Skin epidermis (tissue), 12 donors: ENCODE measurements around the gene SFI1.
"Not testable (repeated sequence)": the region's sequence is repeated elsewhere in the genome, so short reads cannot be mapped to it uniquely, and the experiment has no call there.

Source experiments
- H3K27ac ChIP-seq, 21 experiments: fragments of 200-600 bp; sonication (generic) in 11 of 21; one replicate each; pipeline ENCODE4 v1.5.0; 2020; ENCODE audit warnings: mild to moderate bottlenecking in 3 of 21, inconsistent platforms in 2 of 21, moderate library complexity in 2 of 21
- H3K4me3 ChIP-seq, 7 experiments: fragments of 200-600 bp; sonication (generic) in 2 of 7; one replicate each; pipeline ENCODE4 v1.5.0; 2020; ENCODE audit warnings: inconsistent platforms in 2 of 7, mild to moderate bottlenecking in 2 of 7, moderate library complexity in 1 of 7

The SFI1 gene, protein sequence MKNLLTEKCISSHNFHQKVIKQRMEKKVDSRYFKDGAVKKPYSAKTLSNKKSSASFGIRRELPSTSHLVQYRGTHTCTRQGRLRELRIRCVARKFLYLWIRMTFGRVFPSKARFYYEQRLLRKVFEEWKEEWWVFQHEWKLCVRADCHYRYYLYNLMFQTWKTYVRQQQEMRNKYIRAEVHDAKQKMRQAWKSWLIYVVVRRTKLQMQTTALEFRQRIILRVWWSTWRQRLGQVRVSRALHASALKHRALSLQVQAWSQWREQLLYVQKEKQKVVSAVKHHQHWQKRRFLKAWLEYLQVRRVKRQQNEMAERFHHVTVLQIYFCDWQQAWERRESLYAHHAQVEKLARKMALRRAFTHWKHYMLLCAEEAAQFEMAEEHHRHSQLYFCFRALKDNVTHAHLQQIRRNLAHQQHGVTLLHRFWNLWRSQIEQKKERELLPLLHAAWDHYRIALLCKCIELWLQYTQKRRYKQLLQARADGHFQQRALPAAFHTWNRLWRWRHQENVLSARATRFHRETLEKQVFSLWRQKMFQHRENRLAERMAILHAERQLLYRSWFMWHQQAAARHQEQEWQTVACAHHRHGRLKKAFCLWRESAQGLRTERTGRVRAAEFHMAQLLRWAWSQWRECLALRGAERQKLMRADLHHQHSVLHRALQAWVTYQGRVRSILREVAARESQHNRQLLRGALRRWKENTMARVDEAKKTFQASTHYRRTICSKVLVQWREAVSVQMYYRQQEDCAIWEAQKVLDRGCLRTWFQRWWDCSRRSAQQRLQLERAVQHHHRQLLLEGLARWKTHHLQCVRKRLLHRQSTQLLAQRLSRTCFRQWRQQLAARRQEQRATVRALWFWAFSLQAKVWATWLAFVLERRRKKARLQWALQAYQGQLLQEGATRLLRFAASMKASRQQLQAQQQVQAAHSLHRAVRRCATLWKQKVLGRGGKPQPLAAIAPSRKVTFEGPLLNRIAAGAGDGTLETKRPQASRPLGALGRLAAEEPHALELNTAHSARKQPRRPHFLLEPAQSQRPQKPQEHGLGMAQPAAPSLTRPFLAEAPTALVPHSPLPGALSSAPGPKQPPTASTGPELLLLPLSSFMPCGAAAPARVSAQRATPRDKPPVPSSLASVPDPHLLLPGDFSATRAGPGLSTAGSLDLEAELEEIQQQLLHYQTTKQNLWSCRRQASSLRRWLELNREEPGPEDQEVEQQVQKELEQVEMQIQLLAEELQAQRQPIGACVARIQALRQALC

DNA sequence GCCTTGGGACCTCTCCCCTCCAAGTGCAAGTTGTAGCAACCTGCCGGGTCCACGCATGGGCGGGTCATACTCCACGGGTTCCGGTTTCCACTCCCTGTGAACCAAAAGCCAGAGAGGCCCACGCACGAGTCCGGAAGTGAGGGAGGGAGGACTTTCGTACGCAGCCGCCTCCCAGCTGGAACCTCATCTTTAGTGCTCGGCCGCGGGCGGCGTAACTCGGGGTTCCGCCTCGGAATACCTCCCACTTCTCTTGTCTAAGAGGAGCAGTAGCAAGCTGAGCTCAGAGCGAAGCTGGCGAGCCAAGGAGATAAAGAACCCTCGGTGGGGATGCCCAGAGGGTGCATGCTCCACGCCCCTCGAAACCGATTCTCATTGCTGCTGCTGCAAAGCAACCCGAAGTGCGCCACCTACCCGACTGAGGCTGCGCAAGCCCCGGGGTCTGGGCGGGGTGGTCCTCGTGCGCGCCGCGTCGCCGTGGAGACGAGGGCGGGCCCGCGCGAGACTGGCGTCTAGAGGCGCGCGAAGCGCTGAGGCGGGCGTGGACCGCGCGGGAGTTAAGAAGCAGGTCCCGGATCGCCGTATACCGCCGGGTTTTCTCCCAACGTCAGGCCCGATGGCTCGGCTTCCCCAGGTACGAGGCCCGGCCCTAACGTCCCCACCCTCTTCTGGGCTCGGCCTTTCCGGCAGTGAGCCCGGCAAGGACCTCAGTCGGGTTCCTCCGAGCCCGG, at the start of gene SFI1:
SFI1 (plus strand) TSS at position 530 of the 728 bp plus-strand sequence. CDS start 11,749 bp downstream, outside the sequence.
- H3K4me3 ChIP-seq = peak within 1 kb of the TSS; percentile 63 to 89 (median 78)

GRCh38 chr22:31446767-31447166, 49.6 kb upstream of the SFI1 start:
- Histone ChIP-seq H3K27ac (no peak overlapping the region), H3K4me3 (no peak overlapping the region)

More for the DNA sequence above, at the start of gene SFI1:
- peak within 1 kb of the TSS; percentile 23 to 89 (median 78) for H3K27ac ChIP-seq

GRCh38 chr22:31447337-31447736, 49.0 kb upstream of the SFI1 start:
- Histone ChIP-seq H3K4me3 (no peak overlapping the region), H3K27ac (no peak overlapping the region)

GRCh38 chr22:31448382-31448781, 48.0 kb upstream of the SFI1 start:
- Histone ChIP-seq H3K27ac (no peak overlapping the region), H3K4me3 (no peak overlapping the region)

GRCh38 chr22:31449506-31449905, 46.8 kb upstream of the SFI1 start:
- H3K27ac ChIP-seq = no peak overlapping the region
- H3K4me3 ChIP-seq = no peak overlapping the region

- H3K4me3 ChIP-seq = no peak overlapping the region
- H3K27ac ChIP-seq = no peak overlapping the region
Measured at GRCh38 chr22:31451709-31452571, 44.4 kb upstream of the SFI1 start.

DNA sequence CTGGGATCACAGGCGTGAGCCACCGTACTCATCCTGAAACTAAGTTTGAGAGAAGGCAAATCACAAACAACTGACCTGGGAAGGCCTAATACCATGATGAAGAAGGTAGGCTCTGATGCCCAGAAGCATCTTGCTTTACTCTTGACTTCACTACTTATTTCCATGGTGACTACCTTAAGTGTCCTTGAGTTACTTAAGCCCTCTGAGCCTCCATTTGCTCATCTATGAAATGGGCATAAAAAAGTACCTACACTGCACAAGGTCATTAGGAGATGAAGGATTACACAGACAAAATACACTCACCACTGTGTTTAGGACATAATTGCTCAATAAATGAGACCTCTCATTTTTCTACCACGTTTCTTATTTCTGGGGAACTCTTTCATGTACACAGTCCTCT, 34.6 kb upstream of the SFI1 start:
- H3K27ac ChIP-seq = no peak overlapping the region
- H3K4me3 ChIP-seq = no peak overlapping the region

DNA sequence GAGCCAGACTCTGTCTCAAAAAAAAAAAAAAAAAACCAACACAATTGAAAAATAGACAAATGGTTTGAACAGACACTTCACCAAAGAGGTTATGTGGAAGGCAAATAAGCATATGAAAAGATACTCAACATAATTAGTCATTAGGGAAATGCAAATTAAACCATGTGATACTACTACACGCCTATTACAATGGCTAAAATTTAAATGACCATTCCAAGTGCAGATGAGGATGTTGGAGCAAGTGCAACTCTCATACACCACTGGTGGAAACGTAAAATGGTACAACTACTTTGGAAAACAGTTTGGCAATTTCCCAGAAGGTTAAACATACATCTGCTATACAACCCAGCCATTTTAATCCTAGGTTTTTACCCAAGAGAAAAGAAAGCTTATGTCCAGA, 31.0 kb upstream of the SFI1 start:
- no peak overlapping the region for H3K4me3 ChIP-seq
- no peak overlapping the region for H3K27ac ChIP-seq

DNA sequence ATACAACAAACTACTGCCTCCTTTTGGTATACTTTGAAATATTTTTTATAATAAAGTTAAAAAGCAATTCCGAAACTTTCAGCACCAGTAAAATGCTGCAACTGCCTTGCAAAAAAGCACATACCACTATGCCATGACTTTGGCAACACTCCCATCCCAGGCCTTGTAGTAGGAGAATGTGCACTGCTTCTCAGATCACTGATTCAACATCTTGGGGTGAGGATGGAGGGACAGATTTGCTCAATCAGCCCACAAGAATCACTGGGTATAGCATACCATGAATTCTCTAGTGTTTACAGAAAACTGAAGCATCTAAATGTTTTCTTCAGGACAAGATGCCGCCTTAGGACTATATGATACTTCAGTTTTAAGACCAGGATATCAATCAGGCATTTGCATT, 21.6 kb upstream of the SFI1 start:
- Histone ChIP-seq H3K27ac (no peak overlapping the region), H3K4me3 (no peak overlapping the region)

DNA sequence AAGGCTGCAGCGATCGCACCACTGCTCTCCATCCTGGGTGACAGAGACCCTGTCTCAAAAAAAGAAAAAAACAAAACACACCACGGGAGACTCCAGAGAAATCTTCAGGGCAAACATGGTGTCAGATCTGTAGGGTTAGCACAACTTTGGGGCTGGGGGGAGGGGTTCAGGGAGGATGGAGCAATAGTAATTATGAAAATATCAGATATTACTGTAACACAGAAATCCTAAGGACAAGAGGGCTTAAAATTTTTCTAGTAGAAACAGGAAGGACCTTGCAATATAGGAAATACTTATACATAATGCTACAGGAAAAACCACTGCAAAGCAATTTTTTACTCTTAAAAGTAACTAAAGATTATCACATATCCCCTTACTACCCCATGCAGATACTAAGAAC, 20.5 kb upstream of the SFI1 start:
- no peak overlapping the region for H3K4me3 ChIP-seq
- no peak overlapping the region for H3K27ac ChIP-seq

- Histone ChIP-seq H3K27ac (no peak overlapping the region), H3K4me3 (no peak overlapping the region)
Measured at GRCh38 chr22:31477329-31477728, 19.0 kb upstream of the SFI1 start.

DNA sequence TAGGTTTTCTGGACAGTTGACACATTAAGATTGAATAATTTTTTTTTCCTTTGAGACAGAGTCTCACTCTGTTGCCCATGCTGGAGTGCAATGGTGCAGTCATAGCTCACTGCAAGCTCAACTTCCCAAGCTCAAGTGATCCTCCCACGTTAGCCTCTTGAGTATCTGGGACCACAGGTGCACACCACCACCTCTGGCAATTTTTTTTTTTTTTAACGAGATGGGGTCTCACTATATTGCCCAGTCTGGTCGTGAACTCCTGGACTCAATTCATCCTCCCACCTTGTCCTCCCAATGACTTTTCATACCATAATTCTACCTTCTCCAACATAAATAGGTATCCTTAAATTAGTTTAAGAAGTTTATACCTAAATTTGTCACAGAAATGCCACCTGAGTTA, 15.2 kb upstream of the SFI1 start:
- no peak overlapping the region for H3K27ac ChIP-seq
- H3K4me3 ChIP-seq = no peak overlapping the region

DNA sequence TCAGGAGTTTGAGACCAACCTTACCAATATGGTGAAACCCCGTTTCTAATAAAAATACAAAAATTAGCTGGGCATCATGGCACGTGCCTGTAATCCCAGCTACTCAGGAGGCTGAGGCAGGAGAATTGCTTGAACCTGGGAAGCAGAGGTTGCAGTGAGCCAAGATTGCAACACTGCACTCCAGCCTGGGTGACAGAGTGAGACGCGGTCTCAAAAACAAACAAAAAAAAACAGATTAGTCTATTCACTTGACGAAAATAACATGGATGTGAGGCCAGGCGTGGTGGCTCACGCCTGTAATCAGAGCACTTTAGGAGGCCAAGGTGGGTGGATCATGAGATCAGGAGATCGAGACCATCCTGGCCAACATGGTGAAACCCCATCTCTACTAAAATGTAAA, 13.9 kb upstream of the SFI1 start:
- not testable (repeated sequence) for H3K4me3 ChIP-seq, H3K27ac ChIP-seq

DNA sequence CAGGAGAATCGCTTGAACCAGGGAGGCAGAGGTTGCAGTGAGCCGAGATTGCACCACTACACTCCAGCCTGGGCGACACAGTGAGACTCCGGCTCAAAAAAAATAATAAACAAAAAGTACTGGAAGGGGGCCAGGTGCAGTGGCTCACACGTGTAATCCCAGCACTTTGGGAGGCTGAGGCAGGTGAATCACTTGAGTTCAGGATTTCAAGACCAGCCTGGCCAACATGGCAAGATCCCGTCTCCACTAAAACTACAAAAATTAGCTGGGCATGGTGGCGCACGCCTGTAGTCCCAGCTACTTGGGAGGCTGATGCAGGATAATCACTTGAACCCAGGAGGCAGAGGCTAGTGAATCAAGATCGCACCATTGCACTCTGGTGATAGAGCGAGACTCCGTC, 10.0 kb upstream of the SFI1 start:
- H3K4me3 ChIP-seq, H3K27ac ChIP-seq: not testable (repeated sequence)

- Histone ChIP-seq H3K4me3 (no peak overlapping the region), H3K27ac (no peak overlapping the region)
Measured at GRCh38 chr22:31486951-31487350, 9.4 kb upstream of the SFI1 start.

DNA sequence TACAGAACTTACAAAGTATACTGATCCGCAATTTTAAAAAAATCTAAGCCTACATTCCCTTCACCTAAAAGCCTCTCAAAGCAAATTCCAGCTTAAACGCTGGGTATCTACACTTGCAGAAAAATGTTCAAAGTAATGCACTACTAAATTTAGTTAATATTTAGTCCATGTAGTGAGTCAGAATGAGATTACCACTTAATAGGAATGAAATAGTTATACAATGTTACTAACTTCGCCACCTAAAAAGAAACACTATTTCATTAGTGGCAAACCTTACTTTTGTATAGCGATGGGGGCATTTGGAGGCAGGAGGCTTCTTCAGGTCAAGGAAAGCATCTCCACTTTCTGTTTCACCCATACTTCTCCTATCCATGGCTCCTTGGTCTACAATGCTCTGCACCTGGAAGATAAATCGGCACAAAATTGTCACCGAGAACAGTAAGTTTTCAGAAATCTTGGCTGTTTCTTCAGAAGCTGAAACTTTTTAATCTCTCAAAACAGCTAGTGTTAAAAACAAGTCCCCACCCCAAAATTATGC, 7.9 kb upstream of the SFI1 start:
- peak overlapping the region in 16 of 21 experiments; percentile 92 to 100 (median 99) for H3K27ac ChIP-seq

GRCh38 chr22:31488988-31489617, 7.2 kb upstream of the SFI1 start:
- H3K4me3 ChIP-seq = peak overlapping the region; percentile 62 to 89 (median 70)
- peak overlapping the region; percentile 75 to 100 (median 98) for H3K27ac ChIP-seq

More for the DNA sequence above, 7.9 kb upstream of the SFI1 start:
- H3K4me3 ChIP-seq = peak overlapping the region; percentile 62 to 89 (median 70)
